Measurements from ENCODE around the gene HSD17B13.
"Not testable (repeated sequence)": the region's sequence is repeated elsewhere in the genome, so short reads cannot be mapped to it uniquely, and the experiment has no call there.

Gene HSD17B13

DNA sequence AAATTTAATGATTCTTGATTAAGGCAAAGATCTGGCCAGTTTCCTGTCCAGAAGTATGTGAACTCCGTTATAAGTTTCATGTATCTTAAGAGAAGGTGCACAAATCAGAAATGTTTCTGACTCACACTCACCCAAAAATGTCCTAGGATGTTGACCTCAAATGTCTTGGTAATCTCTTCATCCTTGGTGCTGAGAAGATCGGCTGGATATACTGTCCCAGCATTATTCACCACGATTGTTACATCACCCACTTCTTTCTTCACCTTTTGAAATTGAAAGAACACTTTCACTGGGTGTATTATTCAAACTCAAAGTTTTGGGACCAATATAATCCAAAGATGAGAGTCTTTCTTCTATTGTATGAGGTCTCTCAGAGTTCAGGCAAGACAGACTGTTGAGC is 5.7 kb downstream of the HSD17B13 start:
- DNase-seq, result no peak

DNA sequence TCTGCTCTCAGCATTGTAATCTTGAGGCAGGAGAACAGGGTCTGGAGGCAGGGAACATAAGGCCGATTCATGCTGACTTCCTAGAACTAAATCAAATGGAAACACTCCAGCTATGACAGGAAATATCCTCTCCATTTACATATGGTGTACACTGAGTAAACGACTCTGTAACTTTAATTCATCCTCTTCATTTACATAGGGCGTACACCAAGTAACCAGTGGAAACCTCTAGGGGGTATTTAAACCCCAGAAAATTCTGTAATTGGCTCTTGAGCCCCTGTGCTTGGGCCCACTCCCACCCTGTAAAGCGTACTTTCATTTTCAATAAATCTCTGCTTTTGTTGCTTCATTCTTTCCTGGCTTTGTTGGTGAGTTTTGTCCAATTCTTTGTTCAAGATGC is 7.7 kb downstream of the HSD17B13 start:
- DNase-seq, result not testable (repeated sequence)

DNA sequence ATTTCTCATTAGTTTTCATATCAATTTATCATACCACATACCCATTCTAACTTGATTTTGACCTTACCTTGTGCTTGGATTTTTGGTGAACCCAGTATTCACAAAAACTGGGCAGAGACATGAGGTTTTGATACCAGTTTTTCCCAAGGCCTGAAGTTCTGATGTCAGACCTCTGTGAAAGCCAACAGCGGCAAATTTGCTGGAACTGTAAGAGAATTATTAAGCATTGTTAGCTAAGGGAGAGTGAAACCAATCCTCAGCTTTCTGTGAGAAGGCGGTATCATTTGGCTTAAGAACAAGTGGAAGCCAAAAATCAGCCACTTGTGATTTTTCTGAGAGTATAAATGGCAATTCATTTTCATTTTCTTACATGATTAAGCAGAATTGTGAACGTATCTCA is 8.9 kb downstream of the HSD17B13 start:
- DNase-seq, result no peak

DNA sequence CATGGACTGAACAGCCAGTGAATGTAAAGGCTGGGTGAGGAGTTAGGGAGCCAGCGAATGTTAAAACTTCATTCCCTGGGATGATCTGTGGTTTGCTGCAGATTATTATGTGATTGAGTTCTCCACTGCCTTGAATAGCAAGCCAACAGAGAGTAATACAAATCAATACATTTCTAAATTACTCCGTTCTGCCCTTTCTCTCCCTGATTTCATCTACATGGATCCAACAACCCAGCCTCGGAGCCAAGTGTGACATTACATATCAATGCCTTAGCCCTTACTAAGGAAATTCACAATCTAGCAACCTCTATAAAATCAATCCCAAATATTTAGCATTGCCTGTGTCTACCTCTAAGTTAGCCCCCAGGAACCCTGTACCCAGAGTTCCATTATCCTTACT is 11.0 kb downstream of the HSD17B13 start:
- DNase-seq, result no peak

DNA sequence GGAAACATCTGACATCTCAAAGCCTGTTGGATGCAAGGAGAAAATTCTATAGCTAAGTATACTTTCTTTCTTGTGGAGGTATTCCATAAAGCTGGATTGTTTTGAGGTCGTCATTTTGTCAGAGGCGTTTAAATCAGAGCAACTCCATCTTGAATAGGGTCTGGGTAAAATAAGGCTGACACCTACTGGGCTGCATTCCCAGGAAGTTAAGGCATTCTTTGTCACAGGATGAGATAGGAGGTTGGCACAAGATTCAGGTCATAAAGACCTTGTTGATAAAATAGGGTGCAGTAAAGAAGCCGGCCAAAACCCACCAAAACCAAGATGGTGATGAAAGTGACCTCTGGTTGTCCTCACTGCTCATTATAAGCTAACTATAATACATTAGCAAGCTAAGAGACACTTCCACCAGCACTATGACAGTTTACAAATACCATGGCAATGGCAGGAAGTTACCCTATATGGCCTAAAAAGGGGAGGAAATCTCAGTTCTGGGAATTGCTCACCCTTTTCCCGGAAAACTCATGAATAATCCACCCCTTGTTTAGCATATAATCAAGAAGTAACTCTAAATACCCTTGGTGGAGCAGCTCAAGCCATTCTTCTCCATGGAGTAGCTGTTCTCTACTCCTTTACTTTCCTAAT is 11.9 kb downstream of the HSD17B13 start:
- DNase-seq, result no peak

DNA sequence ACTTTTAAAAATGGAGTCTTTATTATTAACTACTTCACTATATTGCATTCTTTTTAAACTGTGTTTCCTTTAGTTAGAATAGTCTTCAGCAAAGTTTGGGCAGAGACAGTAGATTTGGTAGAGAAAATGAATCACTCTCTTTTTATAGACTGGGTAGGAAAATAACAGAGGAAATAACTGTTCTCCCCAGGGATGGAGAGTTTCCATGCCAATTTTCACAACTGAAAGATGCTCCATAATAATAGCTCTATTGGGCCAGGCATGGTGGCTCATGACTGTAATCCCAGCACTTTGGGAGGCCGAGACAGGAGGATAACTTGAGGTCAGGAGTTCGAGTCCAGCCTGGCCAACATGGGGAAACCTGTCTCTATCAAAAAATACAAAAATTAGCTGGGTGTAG is 13.1 kb downstream of the HSD17B13 start:
- no peak for DNase-seq

DNA sequence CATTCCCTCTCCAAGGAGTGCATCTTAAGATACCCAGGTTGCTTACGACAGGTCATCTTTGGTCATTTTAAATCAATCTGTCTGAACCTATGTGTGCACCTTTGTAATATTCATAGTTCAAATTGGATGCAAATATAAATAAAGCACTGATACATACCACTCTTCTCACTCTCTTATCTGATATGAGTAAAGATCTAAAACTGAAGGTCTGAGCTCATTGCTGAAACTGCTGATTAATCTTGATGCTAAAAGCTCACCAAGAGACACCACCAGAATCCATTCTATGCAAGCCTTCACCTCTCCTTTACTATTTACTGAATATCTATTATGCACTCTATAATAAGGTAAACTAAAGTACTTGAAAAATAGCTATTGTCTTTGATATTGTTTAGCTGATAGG is 16.6 kb downstream of the HSD17B13 start:
- DNase-seq, result no peak

DNA sequence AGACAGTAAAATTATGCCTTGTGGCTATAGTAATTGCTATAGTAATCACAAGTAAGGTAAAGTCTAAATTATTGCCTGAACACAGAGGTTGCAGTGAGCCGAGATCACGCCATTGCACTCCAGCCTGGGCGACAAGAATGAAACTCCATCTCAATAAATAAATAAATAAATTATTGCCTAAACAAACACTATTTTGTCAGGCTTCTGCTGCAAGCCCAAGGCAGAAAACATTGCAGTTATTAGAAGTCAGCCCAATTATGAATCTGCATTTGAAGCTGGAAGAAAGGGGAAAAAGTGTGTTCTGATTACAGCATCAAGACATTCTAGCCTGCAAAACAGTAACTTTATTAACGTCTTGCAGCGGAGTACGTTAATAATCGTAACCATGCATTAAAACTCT is 17.1 kb downstream of the HSD17B13 start:
- DNase-seq, result no peak

DNA sequence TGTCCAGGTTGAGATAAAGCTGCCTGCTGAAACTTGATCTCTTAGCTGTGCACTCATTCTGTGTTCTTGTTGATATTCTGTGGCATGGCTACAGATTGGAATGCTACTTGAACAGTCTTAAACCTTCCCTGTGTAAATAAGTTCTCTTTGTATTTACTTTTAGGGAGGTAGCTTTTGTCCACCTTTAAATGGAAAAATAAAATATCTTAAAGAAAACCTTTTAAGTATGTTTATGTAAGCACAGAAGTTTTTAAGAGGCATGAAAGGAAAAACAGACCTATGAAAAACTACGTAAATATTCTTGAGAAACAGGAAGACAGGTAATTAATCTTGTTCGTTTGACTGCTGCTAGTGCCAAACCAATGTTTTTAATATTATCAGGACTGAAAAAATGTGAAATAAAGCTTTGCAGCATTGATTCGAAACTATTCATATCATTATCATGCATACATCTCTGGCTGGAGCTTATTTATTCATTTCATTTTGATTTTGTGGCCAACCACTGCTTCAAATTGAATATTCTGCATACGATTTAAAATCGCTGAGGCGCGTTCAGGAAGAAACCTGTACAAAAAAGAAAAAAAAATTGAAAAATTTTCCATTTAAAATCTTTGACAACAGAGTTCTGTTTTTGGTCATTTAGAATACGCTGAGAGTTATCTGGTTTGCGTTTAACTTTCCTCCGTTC is 17.8 kb downstream of the HSD17B13 start:
- DNase-seq, result no peak

DNA sequence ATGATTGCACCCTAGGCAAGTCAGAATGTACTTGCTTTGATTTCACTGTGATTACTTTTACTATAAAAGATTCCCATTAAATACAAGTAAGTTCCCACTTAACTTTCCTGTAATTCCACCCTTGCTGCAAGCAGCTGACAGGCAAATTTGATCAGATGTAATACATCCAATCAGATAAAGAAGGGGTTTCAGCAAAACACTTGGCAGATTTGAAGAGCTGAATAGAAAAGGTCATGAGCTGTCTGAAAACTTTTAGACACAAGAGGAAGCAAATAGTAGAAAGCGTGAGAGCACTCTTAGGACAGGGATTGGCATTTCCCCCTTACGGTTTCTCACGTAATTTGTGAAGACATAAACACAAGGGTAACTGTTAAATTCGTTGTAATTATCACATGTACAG is 22.8 kb downstream of the HSD17B13 start:
- DNase-seq, result no peak

DNA sequence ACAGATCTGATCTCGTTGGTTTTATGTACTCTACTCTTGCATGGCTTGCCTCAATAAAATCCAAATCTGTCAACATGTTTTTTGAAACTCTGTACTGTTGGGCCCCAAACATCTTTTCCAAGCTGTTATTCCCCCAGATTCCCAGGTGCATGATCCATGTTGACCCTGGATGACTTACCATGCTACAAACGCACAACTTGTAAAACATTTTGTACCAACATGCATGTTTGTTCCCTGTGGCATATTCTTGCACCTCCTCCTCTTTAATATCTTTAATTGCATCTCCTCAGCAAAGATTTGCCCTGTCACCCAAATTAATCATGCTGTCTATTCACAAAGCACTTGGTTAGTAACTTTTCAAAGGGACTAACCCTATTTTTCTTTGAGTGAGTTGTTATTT is 24.3 kb downstream of the HSD17B13 start:
- DNase-seq, result no peak

DNA sequence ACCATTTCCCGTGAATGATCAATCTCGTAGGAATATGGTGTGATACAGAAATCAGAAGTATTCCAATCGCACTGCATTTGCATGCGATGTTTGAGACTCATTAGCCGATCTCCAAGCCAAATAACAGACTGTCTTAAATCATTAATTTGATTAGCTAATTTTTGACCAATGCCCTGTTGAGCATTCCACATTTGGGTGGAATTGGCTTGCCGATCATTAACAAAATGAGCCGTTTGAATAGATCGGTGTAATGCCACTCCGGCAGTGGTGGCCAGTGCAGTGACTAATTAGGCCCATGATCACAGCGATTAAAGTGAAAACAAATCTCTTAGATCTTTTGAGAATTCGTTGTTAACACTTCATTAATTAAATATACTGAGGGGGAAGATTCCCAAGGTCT is 27.8 kb downstream of the HSD17B13 start:
- not testable (repeated sequence) for DNase-seq

DNA sequence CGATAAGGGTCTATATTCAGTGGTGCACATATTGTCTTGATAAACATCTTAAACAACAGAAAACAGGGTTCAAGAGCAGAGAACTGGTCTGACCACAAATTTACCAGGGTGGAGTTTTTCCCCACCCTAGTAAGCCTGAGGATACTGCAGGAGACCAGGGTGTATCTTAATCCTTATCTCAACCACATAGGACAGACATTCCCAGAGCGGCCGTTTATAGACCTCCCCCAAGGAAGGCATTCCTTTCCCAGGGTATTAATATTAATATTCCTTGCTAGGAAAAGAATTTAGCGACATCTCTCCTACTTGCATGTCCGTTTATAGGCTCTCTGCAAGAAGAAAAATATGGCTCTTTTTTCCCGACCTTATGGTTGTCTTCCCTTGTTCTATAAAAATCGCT is 28.8 kb downstream of the HSD17B13 start:
- not testable (repeated sequence) for DNase-seq

DNA sequence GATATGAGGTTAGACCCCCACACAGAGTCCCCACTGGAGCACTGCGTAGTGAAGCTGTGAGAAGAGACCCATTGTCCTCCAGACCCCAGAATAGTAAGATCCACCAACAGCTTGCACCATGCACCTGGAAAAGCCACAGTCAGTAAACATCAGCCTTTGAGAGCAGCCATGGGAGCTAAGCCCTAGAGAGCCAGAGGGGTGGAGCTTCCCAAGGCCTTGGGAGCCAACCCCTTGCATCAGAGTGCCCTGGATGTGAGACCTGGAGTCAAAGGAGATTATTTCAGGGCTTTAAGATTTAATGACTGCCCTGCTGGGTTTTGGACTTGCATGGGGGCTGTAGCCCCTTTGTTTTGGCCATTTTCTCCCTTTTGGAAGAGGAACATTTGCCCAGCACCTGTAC is 35.7 kb downstream of the HSD17B13 start:
- no peak for DNase-seq

DNA sequence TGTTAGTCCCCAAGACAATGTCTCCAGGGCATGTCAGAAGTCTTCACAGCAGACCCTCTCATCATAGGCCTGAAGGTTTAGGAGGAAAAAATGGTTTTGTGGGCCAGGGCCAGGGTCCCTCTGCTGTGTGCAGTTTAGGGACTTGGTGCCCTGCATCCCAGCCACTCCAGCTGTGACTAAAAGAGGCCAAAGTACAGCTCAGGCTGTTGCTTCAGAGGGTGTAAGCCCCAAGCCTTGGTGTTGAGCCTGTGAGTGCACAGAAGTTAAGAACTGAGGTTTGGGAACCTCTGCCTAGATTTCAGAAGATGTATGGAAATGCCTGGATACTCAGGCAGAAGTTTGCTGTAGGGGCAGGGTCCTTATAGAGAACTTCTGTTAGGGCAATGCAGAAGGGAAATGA is 38.4 kb downstream of the HSD17B13 start:
- not testable (repeated sequence) for DNase-seq

DNA sequence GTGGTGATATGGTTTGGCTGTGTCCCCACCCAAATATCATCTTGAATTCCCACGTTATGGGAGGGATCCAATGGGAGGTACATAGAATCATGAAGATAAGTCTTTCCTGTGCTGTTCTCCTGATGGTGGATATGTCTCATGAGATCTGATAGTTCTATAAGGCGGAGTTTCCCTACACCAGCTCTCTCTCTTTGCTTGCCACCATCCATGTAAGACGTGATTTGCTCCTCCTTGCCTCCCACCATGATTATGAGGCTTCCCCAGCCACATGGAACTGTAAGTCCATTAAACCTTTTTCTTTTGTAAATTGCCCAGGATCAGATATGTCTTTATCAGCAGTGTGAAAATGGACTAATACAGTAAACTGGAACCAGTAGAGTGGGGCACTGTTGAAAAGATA is 39.5 kb downstream of the HSD17B13 start:
- no peak for DNase-seq

DNA sequence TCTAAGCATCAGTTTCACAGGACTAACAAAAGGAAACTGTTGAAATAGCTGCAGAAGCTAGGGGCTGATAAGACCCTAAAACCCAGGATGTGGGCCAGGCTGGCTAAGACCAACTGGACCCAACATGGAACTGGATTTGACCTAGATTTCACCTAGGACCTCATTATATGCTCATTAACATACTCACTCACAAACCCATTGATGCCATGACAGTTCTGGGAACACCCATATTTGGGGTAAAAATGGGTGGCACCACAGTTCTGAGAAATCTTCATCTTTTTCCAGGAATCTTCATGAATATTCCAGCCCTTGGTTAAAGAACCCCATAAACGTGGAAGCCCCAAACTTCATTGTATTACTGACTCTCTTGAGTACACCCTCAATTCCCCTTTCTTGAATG is 41.1 kb downstream of the HSD17B13 start:
- DNase-seq, result no peak

DNA sequence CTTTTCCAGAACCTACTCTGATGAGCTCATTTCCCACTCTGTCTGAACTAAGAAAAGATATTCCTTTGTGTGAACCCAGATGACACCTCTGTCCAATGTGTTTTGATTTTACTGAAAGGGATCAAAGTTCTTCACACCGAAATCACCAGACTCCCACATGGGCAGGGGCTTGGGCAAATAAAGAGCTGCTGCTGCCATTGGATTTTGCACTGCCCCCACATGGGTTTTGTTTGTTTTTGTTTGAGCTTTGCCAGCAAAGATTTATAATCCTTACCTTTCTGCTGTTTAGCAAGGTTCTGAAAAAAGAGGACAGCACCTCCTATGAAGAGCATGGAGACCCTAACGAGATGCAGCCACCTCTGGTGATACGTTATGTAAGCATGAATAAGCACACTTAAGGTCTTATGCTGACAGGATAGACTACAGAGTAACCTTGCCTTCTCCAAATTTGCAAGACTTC is 44.3 kb downstream of the HSD17B13 start:
- peak; percentile 24 for DNase-seq

DNA sequence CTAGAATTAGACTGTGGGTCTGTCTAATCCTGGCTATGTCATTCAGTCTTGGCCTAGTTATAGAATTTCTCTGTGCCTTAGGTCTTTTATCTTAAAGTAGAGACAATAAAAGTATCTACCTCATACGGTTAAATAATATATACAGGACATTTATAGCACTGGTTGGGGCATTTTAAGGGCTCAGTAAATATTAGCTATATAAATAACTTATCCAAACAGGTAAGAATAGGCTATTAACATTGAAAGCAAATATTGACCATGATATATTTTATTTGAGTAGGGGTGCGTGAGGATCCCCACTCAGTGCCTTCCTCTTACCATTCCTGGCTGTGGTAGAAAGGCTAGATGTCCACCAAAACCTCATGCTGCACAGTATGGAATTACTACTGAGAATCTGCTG is 47.4 kb downstream of the HSD17B13 start:
- no peak for DNase-seq

DNA sequence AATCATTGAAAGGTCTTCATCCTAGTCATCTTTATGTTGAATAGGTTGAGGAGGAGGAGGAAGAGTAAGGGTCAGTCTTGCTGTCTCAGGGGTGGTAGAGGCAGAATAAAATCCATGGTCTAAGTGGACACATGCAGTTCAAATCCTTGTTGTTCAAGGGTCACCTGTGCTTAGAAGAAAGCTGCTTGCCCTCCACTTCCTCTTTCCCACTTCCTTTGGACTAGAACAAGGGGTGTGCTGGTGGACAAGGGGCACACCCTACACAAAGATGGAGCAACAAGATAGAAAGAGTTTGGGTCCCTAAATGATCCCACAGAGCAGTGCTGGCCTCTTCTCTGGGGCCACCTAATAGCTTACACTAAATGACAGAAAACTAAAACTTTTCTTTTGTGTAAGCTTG is 47.9 kb downstream of the HSD17B13 start:
- DNase-seq, result no peak

DNA sequence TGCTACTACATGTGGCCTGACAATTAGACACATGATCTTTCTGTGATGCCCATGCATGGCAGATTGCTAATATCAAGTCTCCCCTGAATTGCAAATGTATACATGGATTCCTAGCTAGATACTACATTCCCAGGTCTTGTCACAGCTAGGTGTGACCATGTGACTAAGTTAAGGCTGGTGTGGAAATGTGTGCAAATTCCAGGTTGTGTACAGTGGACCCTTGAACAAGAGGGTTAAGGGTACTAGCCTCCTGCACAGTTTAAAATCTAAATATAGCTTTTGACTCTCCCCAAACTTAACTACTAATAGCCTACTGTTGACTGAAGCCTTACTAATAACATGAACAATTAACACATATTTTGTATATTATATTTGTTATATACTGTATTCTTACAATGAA is 48.4 kb downstream of the HSD17B13 start:
- no peak for DNase-seq

DNA sequence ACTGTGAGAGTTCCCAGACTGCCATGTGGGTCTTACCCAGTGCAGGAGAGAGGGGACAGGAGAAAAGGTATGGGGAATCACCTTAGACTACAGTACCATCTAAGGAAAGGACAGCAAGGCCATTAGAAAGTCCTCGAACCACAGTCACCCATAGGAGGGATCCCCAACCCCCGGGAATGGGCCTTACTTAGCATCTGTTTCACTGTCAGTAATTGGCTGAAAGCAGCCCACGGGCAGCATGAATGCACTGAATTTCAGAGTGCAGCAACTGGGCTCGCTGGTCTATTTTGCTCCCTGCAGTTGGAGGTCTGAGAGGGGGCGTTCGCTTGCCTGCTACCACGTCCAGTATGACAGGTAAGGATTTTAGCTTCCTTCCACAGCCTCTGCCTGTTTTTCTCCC is 51.9 kb downstream of the HSD17B13 start:
- DNase-seq, result no peak

DNA sequence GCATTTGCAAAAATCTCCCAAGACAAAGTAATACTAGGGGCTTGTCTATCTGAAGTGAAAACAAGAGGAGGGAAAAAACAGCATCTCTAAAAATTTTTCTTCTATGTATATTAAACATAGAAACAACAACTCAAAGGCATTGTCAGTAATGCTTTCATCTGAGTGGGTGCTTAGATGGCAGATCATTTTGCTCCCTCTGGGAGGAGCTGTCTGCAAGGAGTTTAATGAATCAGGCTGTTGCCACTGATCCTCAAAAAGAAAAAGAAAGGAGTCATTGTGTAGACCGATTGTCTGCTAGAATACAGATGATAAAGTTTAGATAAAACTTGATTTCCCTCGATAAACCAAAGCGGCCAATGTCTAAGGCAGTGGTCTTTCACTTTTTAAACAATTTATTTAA is 52.5 kb downstream of the HSD17B13 start:
- DNase-seq, result no peak

DNA sequence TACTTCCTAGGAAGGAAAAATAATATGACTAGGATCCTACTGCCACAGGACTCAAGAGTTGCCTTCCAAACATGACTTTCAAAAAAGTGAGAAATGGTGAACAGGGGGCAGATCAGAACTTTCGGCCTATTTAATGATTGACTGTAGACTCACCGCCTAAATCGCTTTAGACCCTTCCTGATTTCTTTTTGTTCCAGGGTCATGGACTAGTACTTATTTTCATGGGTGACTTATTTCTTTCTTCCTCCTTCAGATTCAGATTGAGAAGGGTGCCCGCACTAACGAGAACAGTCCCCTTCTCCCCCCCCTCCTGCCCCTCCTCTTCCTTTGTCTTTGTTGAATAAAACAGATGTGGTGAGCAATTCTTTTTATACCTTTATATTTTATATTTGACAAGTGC is 54.3 kb downstream of the HSD17B13 start:
- DNase-seq, result no peak

DNA sequence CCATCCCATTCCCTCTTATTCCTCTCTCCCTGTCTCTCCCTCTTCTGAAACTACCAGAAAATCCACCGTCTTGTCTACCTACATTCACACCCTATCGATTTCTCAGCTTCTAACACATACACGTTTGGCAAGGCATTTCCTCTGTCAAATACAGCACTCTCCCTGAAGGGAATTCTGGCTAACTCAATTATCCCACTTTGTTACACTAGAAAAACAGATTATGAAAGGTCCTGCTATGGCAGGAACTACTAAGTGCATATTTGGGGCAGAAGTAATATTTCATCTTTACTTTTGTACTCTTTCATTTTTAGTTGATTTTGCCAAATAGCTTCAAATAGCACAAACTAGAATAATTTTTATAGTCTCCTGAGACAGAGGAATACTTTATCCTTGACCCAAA is 55.7 kb downstream of the HSD17B13 start:
- DNase-seq, result no peak
